GM12872 (cell line): Measurements from ENCODE around the gene PLPP1.

Experiments used
- CTCF ChIP-seq: IDR thresholded peaks from 3 replicates; pipeline ENCODE4 v1.5.1; 2011; ENCODE audit warnings: low read depth, mild to moderate bottlenecking, low read length, moderate library complexity; ENCODE audit not compliant: insufficient read depth

The PLPP1 gene

DNA sequence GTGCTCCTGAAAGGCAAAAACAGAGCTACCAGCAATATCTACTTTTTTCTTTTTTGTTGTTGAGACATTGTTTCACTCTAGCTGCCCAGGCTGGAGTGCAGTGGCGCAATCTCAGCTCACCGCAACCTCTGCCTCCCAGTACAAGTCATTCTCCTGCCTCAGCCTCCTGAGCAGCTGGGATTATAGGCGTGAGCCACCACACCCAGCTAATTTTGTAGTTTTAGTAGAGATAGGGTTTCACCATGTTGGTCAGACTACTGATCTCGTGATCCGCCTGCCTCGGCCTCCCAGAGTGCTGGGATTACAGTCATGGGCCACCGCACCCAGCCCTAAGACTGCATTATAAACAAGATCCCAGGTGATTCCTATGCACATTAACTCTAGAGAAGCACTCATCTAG, 17.0 kb downstream of the PLPP1 start:
- no peak for TF ChIP-seq CTCF

DNA sequence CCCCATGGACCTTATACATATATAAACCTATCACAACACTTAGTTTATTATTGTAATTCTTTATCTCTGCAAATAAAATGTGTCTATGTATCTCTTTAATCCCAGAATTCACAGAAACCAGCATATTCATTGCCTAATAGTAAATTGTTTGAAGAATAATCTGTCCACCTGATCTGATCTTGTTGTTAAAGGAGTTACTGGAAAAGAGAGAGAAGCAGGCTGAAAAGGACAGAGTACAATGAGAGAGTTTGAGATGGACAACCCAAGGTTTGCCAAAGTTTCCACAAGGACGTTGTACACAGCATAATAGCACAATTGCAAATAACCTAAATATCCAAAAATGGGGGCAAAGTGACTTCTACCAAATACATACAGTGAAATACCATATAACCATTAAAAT, 23.8 kb downstream of the PLPP1 start:
- no peak for TF ChIP-seq CTCF

DNA sequence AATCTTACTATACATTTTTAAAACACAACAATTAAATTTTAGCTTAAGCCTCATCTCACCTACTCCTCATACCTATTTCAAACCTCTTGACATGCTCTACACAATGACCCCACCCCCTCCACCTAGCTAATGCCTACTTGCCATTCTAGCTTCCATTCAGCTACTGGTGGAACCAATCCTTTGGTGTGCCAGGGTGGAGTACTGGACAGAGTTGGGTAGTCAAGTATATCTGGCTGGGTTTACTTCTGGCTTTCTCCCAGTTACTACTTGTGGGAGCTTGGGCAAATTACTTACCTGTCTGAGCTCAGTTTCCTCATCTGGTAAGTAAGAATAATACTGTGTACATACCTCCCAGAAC, 24.3 kb downstream of the PLPP1 start:
- no peak for TF ChIP-seq CTCF

DNA sequence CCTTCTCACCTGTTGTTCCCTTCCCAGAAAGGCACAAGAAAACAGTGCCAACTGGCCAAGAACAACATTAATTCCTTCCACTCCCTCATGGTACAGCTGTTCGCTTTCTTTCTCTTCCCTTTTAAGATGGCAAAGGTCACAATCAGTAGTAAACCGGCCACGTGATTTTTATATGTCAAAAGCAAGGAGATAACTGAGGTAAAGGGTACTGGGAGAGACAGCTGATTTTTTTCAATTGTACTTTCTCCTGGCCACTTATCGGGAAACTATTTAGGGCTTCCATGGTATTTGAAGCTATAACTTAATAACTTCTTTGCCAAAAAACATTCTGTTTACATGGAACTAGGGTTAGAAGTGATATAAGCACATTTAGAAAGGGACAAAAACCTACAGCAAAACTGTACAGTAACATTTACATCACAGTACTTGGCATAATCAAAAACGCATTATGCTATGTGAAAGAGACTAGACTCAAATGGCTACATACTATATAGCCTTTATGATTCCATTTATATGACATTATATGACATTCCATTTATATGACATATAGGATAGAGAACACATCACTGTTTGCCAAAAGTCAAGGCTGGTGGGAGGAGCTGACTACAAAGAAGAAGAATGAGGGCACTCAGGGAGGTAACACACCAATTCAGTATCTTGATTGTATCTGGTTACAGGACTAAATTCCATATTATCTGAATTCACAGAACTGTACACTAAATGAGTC, 24.8 kb downstream of the PLPP1 start:
- TF ChIP-seq CTCF: no peak

GRCh38 chr5:55509097-55509496, 25.7 kb downstream of the PLPP1 start:
- TF ChIP-seq CTCF: no peak

GRCh38 chr5:55507574-55507973, 27.2 kb downstream of the PLPP1 start:
- no peak for TF ChIP-seq CTCF

DNA sequence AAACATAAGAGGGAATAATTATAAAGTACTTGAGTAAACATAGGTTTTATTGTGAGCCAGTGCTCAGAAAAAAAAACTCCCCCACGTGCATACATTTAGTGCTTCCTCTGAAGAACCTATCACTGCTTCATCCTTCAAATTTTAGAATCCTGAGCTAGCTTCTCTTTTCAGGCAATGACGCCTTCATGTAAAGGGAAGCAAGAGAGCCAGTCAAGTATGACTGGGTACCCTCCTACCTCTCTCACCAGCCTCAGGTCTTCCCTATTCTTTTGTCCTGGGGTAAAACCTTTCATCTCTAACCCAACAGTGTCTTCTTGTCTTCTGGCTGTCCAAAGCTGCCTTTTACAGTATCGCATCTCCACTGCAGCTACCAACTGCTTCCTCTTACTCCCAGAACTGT, 32.0 kb downstream of the PLPP1 start:
- no peak for TF ChIP-seq CTCF
